Measurements from ENCODE around the gene MARCHF3. TPM values are rescaled to one million over a fixed set of nuclear protein-coding genes. Genes with fewer than 3 reads are reported as not detected.
"Not testable (repeated sequence)": the region's sequence is repeated elsewhere in the genome, so short reads cannot be mapped to it uniquely, and the experiment has no call there.

Gene MARCHF3
- total RNA-seq, 4 donors from 2014 or later = 23.4 to 53.7 (median 29.3) TPM

- no peak for DNase-seq (ENCODE audit: low spot score in 2 of 2)
- intact Hi-C loops (cut with DNase I; ENCODE audit: low total_unique reads) = no loop called here
- 79 to 82% methylated on average over 6 of the region's 6 CpGs for WGBS, 2 donors
- no peak for TF ChIP-seq POLR2A (IDR thresholded peaks at IDR 0.05)
- TF ChIP-seq CTCF (IDR thresholded peaks at IDR 0.05) = no peak
- no peak overlapping the region for H3K4me3 ChIP-seq (ENCODE audit: low read depth, poor library complexity, severe bottlenecking)
These were observed 21.9 kb downstream of the MARCHF3 start for GRCh38 chr5:127008300-127008975.

DNA sequence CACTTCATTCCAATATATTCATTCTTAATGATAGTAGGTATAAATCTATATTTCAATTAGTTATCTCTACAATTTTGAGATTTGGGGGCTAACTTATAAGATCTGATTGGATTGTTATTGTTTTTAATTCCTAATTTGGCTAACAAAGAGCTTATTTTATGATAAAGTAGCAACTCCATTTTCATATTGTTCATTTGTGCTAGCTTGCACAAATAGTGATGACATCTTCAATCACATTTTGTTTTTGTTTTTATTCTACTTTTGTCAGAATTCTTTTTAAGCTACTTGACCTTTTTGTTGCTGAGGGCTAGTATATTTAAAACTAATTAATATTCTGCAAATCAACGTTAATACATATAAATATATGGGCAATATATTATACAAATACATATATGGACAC lies 22.8 kb downstream of the MARCHF3 start:
- intact Hi-C loops (cut with DNase I; ENCODE audit: low total_unique reads) = no loop called here
- H3K4me3 ChIP-seq (ENCODE audit: low read depth, poor library complexity, severe bottlenecking) = no peak overlapping the region
- DNase-seq (ENCODE audit: low spot score in 2 of 2) = no peak
- TF ChIP-seq POLR2A (IDR thresholded peaks at IDR 0.05) (no peak), CTCF (IDR thresholded peaks at IDR 0.05) (no peak)
- WGBS, 2 donors = 89 to 92% methylated on average over 1 of the region's 1 CpG

DNA sequence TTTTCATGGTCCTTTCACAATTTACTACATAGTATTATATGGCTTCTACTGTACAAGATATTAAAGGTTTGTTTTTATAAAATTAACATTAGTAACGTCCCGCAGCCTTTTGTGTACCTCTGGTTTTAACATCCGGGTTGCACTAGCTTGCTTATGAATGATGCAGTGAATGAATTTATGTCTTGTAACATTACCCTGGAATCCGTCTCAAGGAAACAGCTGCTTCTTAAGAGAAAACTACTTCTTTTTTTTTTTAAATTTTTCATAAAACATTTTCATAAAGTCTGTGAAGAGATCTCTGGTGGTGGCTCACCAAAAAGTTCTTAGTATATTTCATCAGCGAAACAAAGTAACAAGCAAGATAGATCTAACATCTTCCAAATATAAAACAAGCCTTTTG lies 23.6 kb downstream of the MARCHF3 start:
- H3K4me3 ChIP-seq (ENCODE audit: low read depth, poor library complexity, severe bottlenecking) = no peak overlapping the region
- DNase-seq (ENCODE audit: low spot score in 2 of 2) = no peak
- intact Hi-C loops (cut with DNase I; ENCODE audit: low total_unique reads) = no loop called here
- WGBS, 2 donors = 42 to 43% methylated on average over 5 of the region's 5 CpGs
- no peak for TF ChIP-seq POLR2A (IDR thresholded peaks at IDR 0.05)
- TF ChIP-seq CTCF (IDR thresholded peaks at IDR 0.05) = no peak

- DNase-seq (ENCODE audit: low spot score in 2 of 2); H3K4me3 ChIP-seq (ENCODE audit: low read depth, poor library complexity, severe bottlenecking); intact Hi-C loops (cut with DNase I; ENCODE audit: low total_unique reads): not testable (repeated sequence)
- 68 to 69% methylated on average over 3 of the region's 3 CpGs for WGBS, 2 donors
These were observed 25.1 kb downstream of the MARCHF3 start for GRCh38 chr5:127005282-127005681.

DNA sequence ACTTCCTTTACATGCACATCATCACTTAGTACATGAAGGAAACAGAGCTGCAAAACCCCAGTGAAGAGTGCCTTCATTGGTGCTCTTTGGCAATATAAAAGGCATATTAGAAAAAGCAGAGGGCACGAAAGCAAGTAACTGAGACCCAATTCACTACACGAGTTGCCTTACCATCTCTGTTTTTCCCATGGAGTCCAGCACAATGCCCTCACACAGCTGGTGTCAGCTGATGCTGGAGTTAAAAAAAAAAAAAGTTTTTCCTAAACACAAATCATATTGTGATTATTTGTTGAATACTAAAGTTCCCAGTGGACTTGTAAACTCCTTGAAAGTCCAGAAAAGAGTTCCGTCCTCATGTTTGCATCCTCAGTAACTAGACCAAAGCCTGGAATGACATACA lies 25.6 kb downstream of the MARCHF3 start:
- no peak for DNase-seq (ENCODE audit: low spot score in 2 of 2)
- intact Hi-C loops (cut with DNase I; ENCODE audit: low total_unique reads) = no loop called here
- H3K4me3 ChIP-seq (ENCODE audit: low read depth, poor library complexity, severe bottlenecking) = no peak overlapping the region
- TF ChIP-seq POLR2A (IDR thresholded peaks at IDR 0.05) = no peak
- TF ChIP-seq CTCF (IDR thresholded peaks at IDR 0.05) = no peak
- 70 to 88% methylated on average over 3 of the region's 3 CpGs for WGBS, 2 donors

- intact Hi-C loops (cut with DNase I; ENCODE audit: low total_unique reads) = no loop called here
- TF ChIP-seq CTCF (IDR thresholded peaks at IDR 0.05) (no peak), POLR2A (IDR thresholded peaks at IDR 0.05) (no peak)
- DNase-seq (ENCODE audit: low spot score in 2 of 2) = no peak
- no peak overlapping the region for H3K4me3 ChIP-seq (ENCODE audit: low read depth, poor library complexity, severe bottlenecking)
- WGBS, 2 donors = 76 to 81% methylated on average over 7 of the region's 7 CpGs
These were observed 26.4 kb downstream of the MARCHF3 start for GRCh38 chr5:127003798-127004495.
